HEK293 (cell line): Measurements from ENCODE around the gene TRIM8.

Experiments used
- CTCF ChIA-PET: fragments of 350-600 bp; formaldehyde crosslinking; extraction: SDS; loops from one replicate; lab custom pipeline; 2021; ENCODE audit warnings: antibody characterized with exemption; lab: Yijun Ruan, JAX
- POLR2A ChIA-PET: fragments of 300-600 bp; formaldehyde crosslinking; extraction: SDS; loops from one replicate; lab custom pipeline; 2020; ENCODE audit warnings: antibody characterized with exemption, inconsistent platforms; lab: Yijun Ruan, JAX
- H3K27ac ChIP-seq: fragments of 200-500 bp; sonication (Bioruptor generic); 2 replicates; pipeline ENCODE4 v1.5.1; 2014; ENCODE audit warnings: low read depth, low read length, control low read depth, inconsistent platforms; ENCODE audit errors: extremely low read depth
- H3K36me3 ChIP-seq, 2 experiments: fragments of 200-500 bp in 1 of 2; sonication (Bioruptor generic) in 1 of 2; 1 replicate in 1 of 2; 2 replicates in 1 of 2; pipeline ENCODE4 v1.5.1; 2014 to 2017; ENCODE audit warnings: inconsistent platforms in 2 of 2, low read length in 2 of 2; ENCODE audit not compliant: control insufficient read depth in 2 of 2, insufficient read depth in 1 of 2
- H3K4me1 ChIP-seq: fragments of 200-500 bp; sonication (Bioruptor generic); 2 replicates; pipeline ENCODE4 v1.5.1; 2014; ENCODE audit warnings: mild to moderate bottlenecking, low read length, inconsistent platforms; ENCODE audit not compliant: control insufficient read depth, insufficient read depth
- H3K4me3 ChIP-seq: 2 replicates; pipeline ENCODE4 v1.5.1; 2011; ENCODE audit warnings: low read depth, mild to moderate bottlenecking, control low read depth, low read length, moderate library complexity
- H3K9me3 ChIP-seq: fragments of 200-500 bp; sonication (Bioruptor generic); 2 replicates; pipeline ENCODE4 v1.5.1; 2014; ENCODE audit warnings: low read depth, low read length, inconsistent platforms; ENCODE audit not compliant: control insufficient read depth, insufficient read depth
- BCL11B ChIP-seq: fragments of 450-650 bp; formaldehyde crosslinking; IDR thresholded peaks from 2 replicates; pipeline ENCODE4 v1.5.1; 2016; ENCODE audit warnings: low read depth, missing biosample characterization, missing genetic modification characterization
- EGR2 ChIP-seq: fragments of 450-650 bp; formaldehyde crosslinking; IDR thresholded peaks from 2 replicates; pipeline ENCODE4 v1.5.1; 2016; ENCODE audit warnings: low read depth, missing biosample characterization, missing genetic modification characterization
- ZNF223 ChIP-seq: fragments of 450-650 bp; formaldehyde crosslinking; IDR thresholded peaks from 2 replicates; pipeline ENCODE4 v1.5.1; 2016; ENCODE audit warnings: missing biosample characterization, missing genetic modification characterization
- ZNF274 ChIP-seq, 2 experiments: fragments of 200-500 bp in 1 of 2; fragments of 450-650 bp in 1 of 2; sonication (Bioruptor generic) in 1 of 2; formaldehyde crosslinking in 1 of 2; IDR thresholded peaks; 2 replicates each; pipeline versions ENCODE4 v1.5.1 to v1.6.1; 2014 to 2016; ENCODE audit warnings: borderline replicate concordance in 1 of 2, inconsistent platforms in 1 of 2, low read length in 1 of 2, missing biosample characterization in 1 of 2, missing genetic modification characterization in 1 of 2
- ZNF596 ChIP-seq: fragments of 450-650 bp; IDR thresholded peaks from 2 replicates; pipeline ENCODE4 v1.5.0; 2018; ENCODE audit warnings: missing biosample characterization, mild to moderate bottlenecking, missing genetic modification characterization, moderate library complexity
- ZNF610 ChIP-seq: fragments of 450-650 bp; formaldehyde crosslinking; IDR thresholded peaks from 2 replicates; pipeline ENCODE4 v1.5.1; 2016; ENCODE audit warnings: missing biosample characterization, missing genetic modification characterization, borderline replicate concordance
- ZNF76 ChIP-seq: fragments of 450-650 bp; formaldehyde crosslinking; IDR thresholded peaks from 2 replicates; pipeline ENCODE4; 2016; ENCODE audit warnings: low read depth, missing biosample characterization, missing genetic modification characterization, borderline replicate concordance
- ZNF791 ChIP-seq: fragments of 450-650 bp; formaldehyde crosslinking; IDR thresholded peaks from 2 replicates; pipeline ENCODE4 v1.5.1; 2016; ENCODE audit warnings: missing biosample characterization, missing genetic modification characterization
- ZNF830 ChIP-seq: fragments of 450-650 bp; IDR thresholded peaks from 2 replicates; pipeline ENCODE4 v1.5.0; 2018; ENCODE audit warnings: missing biosample characterization, missing genetic modification characterization, low read depth, mild to moderate bottlenecking, moderate library complexity
- TF ChIP-seq, protein P1 (sequence below): fragments of 450-650 bp; formaldehyde crosslinking; IDR thresholded peaks from 2 replicates; pipeline ENCODE4; 2016; ENCODE audit warnings: missing biosample characterization, missing genetic modification characterization
- TF ChIP-seq, protein P2 (sequence below): fragments of 450-650 bp; formaldehyde crosslinking; IDR thresholded peaks from 2 replicates; pipeline ENCODE4 v1.5.1; 2016; ENCODE audit warnings: missing biosample characterization, missing genetic modification characterization
- TF ChIP-seq, protein P3 (sequence below): fragments of 450-650 bp; formaldehyde crosslinking; IDR thresholded peaks from 2 replicates; pipeline ENCODE4 v1.5.1; 2016; ENCODE audit warnings: missing biosample characterization, missing genetic modification characterization, low read depth
- TF ChIP-seq, protein P4 (sequence below): fragments of 450-650 bp; formaldehyde crosslinking; IDR thresholded peaks from 2 replicates; pipeline ENCODE4 v1.5.1; 2016; ENCODE audit warnings: missing biosample characterization, missing genetic modification characterization
- TF ChIP-seq, protein P5 (sequence below): fragments of 450-650 bp; formaldehyde crosslinking; IDR thresholded peaks from 2 replicates; pipeline ENCODE4 v1.5.1; 2016; ENCODE audit warnings: missing biosample characterization, missing genetic modification characterization
- TF ChIP-seq, protein P6 (sequence below): fragments of 450-650 bp; formaldehyde crosslinking; IDR thresholded peaks from 2 replicates; pipeline ENCODE4 v1.5.1; 2016; ENCODE audit warnings: missing biosample characterization, missing genetic modification characterization

Gene TRIM8

DNA sequence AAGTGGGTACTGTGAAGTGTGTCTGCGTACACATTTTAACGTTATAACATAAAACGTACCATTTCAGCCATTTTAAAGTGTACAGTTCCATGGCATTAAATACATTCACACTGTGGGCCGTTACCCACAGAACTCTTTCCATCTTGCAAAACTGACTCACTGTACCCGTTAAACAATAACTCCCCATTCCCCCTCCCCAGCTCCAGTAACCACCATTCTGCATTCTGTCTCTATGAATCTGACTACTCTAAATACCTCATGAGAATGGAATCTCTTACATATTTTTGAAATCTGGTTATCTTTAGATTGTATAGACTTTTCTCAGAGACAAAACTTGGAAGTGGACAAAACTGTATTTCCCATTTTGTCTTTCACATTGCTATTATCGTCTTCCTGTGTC lies 60.6 kb downstream of the TRIM8 start:
- POLR2A ChIA-PET, result interaction anchor here (0.6 kb wide), 1 partner anchor 196 kb away, joined by 4 read pairs; no protein-coding TSS in a partner anchor
- Histone ChIP-seq H3K36me3 (peaks cover 5 to 7% of the 10 kb centered on the region in 2 experiments; a peak in 2 of 3 replicates), H3K4me3 (no peak overlapping the region), H3K27ac (no peak overlapping the region), H3K9me3 (no peaks in the 10 kb centered on the region), H3K4me1 (no peaks in the 10 kb centered on the region)
- CTCF ChIA-PET, result interaction anchor here (0.7 to 1.3 kb wide), 3 partner anchors 8 to 197 kb away, joined by 3 read pairs; partner anchors contain the start of gene ARL3
- no peak for TF ChIP-seq ZNF223 (tag by site-specific recombination)
- no peak for TF ChIP-seq BCL11B
- TF ChIP-seq ZNF274 (IDR thresholded peaks at IDR 0.05; ENCODE audit: low read length), result no peak
- TF ChIP-seq ZNF274 (tag by site-specific recombination; IDR thresholded peaks at IDR 0.05; ENCODE audit: borderline replicate concordance), result no peak
- TF ChIP-seq, protein P1, sequence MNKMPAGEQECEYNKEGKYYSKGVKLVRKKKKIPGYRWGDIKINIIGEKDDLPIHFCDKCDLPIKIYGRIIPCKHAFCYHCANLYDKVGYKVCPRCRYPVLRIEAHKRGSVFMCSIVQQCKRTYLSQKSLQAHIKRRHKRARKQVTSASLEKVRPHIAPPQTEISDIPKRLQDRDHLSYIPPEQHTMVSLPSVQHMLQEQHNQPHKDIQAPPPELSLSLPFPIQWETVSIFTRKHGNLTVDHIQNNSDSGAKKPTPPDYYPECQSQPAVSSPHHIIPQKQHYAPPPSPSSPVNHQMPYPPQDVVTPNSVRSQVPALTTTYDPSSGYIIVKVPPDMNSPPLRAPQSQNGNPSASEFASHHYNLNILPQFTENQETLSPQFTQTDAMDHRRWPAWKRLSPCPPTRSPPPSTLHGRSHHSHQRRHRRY (tag by site-specific recombination), result no peak
- no peak for TF ChIP-seq ZNF596 (tag by site-specific recombination)
- no peak for TF ChIP-seq ZNF76 (tag by site-specific recombination)
- TF ChIP-seq, protein P2, sequence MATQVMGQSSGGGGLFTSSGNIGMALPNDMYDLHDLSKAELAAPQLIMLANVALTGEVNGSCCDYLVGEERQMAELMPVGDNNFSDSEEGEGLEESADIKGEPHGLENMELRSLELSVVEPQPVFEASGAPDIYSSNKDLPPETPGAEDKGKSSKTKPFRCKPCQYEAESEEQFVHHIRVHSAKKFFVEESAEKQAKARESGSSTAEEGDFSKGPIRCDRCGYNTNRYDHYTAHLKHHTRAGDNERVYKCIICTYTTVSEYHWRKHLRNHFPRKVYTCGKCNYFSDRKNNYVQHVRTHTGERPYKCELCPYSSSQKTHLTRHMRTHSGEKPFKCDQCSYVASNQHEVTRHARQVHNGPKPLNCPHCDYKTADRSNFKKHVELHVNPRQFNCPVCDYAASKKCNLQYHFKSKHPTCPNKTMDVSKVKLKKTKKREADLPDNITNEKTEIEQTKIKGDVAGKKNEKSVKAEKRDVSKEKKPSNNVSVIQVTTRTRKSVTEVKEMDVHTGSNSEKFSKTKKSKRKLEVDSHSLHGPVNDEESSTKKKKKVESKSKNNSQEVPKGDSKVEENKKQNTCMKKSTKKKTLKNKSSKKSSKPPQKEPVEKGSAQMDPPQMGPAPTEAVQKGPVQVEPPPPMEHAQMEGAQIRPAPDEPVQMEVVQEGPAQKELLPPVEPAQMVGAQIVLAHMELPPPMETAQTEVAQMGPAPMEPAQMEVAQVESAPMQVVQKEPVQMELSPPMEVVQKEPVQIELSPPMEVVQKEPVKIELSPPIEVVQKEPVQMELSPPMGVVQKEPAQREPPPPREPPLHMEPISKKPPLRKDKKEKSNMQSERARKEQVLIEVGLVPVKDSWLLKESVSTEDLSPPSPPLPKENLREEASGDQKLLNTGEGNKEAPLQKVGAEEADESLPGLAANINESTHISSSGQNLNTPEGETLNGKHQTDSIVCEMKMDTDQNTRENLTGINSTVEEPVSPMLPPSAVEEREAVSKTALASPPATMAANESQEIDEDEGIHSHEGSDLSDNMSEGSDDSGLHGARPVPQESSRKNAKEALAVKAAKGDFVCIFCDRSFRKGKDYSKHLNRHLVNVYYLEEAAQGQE (tag by site-specific recombination), result no peak
- TF ChIP-seq ZNF830 (tag by site-specific recombination), result no peak
- no peak for TF ChIP-seq EGR2 (tag by site-specific recombination)
- no peak for TF ChIP-seq ZNF791
- TF ChIP-seq, protein P3, sequence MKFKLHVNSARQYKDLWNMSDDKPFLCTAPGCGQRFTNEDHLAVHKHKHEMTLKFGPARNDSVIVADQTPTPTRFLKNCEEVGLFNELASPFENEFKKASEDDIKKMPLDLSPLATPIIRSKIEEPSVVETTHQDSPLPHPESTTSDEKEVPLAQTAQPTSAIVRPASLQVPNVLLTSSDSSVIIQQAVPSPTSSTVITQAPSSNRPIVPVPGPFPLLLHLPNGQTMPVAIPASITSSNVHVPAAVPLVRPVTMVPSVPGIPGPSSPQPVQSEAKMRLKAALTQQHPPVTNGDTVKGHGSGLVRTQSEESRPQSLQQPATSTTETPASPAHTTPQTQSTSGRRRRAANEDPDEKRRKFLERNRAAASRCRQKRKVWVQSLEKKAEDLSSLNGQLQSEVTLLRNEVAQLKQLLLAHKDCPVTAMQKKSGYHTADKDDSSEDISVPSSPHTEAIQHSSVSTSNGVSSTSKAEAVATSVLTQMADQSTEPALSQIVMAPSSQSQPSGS (tag by site-specific recombination), result no peak
- TF ChIP-seq, protein P4, sequence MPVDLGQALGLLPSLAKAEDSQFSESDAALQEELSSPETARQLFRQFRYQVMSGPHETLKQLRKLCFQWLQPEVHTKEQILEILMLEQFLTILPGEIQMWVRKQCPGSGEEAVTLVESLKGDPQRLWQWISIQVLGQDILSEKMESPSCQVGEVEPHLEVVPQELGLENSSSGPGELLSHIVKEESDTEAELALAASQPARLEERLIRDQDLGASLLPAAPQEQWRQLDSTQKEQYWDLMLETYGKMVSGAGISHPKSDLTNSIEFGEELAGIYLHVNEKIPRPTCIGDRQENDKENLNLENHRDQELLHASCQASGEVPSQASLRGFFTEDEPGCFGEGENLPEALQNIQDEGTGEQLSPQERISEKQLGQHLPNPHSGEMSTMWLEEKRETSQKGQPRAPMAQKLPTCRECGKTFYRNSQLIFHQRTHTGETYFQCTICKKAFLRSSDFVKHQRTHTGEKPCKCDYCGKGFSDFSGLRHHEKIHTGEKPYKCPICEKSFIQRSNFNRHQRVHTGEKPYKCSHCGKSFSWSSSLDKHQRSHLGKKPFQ (tag by site-specific recombination), result no peak
- TF ChIP-seq, protein P5, sequence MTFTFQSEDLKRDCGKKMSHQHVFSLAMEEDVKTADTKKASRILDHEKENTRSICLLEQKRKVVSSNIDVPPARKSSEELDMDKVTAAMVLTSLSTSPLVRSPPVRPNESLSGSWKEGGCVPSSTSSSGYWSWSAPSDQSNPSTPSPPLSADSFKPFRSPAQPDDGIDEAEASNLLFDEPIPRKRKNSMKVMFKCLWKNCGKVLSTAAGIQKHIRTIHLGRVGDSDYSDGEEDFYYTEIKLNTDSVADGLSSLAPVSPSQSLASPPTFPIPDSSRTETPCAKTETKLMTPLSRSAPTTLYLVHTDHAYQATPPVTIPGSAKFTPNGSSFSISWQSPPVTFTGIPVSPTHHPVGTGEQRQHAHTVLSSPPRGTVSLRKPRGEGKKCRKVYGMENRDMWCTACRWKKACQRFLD (tag by site-specific recombination), result no peak
- no peak for TF ChIP-seq ZNF610
- TF ChIP-seq, protein P6, sequence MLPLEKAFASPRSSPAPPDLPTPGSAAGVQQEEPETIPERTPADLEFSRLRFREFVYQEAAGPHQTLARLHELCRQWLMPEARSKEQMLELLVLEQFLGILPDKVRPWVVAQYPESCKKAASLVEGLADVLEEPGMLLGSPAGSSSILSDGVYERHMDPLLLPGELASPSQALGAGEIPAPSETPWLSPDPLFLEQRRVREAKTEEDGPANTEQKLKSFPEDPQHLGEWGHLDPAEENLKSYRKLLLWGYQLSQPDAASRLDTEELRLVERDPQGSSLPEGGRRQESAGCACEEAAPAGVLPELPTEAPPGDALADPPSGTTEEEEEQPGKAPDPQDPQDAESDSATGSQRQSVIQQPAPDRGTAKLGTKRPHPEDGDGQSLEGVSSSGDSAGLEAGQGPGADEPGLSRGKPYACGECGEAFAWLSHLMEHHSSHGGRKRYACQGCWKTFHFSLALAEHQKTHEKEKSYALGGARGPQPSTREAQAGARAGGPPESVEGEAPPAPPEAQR (tag by site-specific recombination), result no peak
